ENCODE measurements around the gene IFIH1. TPM values are rescaled to one million over a fixed set of nuclear protein-coding genes. Genes with fewer than 3 reads are reported as not detected.
A peak's percentile ranks its signal among the peaks of the same experiment; 100 is the strongest.

Gene IFIH1
- total RNA-seq, 1 donor from 2014 or later: 16.1 TPM

DNA sequence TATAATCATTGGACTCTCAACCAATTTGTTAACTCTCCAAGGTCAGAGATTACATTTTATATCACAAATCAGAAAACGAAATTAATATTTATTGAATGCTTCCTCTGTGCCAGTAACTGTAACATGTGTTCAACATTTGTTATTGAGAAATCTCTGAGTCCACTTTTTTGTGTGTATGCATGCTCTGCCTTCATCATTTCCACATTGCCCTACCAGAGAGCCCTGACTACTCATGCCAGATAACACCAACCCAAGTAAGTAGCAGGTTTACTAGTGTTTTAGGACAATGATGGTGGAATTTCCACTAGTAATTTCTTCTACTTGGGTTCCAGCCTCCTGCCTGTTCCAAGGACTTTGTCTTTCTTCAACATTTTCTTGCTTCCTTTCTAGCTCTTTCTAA is 61.1 kb downstream of the IFIH1 start:
- no peak for DNase-seq (ENCODE audit: low read depth)

DNA sequence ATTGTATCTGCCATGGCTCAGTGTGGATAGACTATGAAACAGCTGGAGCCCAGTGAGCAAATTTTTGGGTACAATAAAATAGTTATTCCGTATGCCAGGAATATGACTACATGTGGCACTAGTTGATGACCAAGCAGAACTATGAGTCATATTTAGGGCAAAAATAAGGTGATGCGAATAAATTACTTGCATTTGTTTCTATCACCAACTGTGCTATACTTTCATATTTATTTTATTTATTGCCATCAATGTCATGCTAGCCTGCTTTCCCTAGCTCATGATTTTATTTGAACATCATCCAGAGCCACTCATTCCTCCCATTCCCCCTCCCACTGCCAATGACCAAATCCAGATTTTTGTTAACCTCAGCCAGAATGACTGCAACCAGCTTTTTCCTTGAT is 61.9 kb downstream of the IFIH1 start:
- peak; percentile 3 for DNase-seq (ENCODE audit: low read depth)

- no peak for DNase-seq (ENCODE audit: low read depth)
Measured at GRCh38 chr2:162254236-162254871, 64.1 kb downstream of the IFIH1 start.

DNA sequence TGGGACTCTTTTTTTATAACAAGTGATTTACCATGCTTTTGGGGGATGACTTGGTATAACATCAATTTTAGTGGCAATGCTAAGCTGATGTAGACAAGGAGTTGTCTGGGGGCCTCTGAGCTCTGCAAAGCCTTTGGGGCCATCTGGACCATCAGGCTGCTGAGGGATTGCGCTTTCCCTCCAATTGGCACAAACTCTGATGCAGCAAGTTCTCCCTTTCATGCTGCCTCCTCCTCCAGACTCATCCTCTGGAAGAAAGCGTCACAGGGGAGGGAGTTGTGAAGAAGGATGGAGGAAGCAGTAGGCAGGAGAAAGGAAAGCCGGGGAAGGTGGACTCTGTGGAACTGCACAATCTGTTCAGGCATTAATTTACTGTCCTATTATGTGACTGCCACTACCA is 65.0 kb downstream of the IFIH1 start:
- DNase-seq (ENCODE audit: low read depth): no peak

- no peak for DNase-seq (ENCODE audit: low read depth)
Measured at GRCh38 chr2:162252153-162252552, 66.3 kb downstream of the IFIH1 start.

DNA sequence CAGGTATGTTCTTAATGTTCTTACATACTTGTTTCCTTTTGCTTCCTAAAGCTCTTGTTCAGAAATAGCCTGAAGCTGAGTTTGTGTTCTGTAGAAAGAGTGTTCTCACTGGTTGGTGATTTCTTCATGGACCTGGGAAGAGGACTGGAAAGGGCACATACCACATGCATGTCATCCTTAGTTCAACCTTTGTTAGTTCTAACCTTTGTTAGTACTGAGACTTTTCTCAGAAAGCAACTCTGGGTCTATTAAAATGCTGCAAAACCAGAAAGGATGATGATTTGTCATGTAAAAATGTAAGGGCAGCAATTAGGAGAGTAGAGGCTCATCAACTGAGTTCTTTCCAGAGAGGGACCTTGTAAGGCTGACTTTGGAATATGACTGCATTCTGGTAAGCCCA is 72.7 kb downstream of the IFIH1 start:
- peak; percentile 89 for DNase-seq (ENCODE audit: low read depth)

DNA sequence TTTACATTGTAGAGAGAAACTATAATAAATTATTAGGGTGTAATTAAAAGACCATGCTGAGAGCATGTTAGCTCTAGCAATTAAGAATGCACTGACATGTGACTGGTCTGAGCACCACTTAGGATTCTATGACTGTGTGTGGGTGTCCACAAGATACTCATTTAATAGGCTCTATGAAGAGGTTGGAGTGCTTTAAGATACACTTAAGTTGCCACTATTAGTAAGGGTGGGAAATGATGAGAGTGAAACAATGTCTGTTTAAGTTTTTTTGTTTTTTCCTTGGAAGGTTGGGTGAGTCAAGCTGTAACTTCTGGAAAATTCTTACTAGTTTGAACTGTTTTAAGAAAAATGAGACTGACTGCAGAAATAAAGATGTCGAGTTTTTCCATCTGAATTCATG is 73.4 kb downstream of the IFIH1 start:
- peak; percentile 48 for DNase-seq (ENCODE audit: low read depth)

DNA sequence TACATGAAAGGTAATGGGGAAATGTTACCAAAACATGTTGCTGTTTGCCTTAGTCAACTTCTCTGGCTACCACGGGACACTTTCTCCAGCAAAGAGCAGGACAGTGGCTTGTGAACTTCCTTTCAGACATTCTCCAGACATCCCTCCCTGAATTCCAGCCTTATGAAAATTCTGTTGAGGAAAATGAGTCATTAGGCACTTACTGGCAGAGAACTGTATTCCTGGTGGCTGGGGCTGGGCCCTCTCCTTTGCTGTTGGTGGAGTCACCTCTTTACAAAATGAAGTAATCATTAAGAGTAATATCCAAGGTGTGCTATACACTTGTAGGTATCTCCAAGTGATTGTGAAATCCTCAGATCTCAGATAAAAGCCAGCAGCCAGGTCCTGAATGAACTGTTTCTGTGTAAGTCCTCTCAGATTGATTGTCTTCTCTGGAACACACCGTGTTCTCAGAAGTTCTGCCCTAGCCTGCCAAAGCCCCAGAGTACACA is 73.9 kb downstream of the IFIH1 start:
- peak; percentile 95 for DNase-seq (ENCODE audit: low read depth)

GRCh38 chr2:162243715-162244114 is 74.8 kb downstream of the IFIH1 start:
- no peak for DNase-seq (ENCODE audit: low read depth)

- peak; percentile 0 for DNase-seq (ENCODE audit: low read depth)
Measured at GRCh38 chr2:162243294-162243693, 75.2 kb downstream of the IFIH1 start, which contains the start of gene FAP. FAP (minus strand) TSS chr2:162243445; CDS start chr2:162243327, 118 bp downstream.

DNA sequence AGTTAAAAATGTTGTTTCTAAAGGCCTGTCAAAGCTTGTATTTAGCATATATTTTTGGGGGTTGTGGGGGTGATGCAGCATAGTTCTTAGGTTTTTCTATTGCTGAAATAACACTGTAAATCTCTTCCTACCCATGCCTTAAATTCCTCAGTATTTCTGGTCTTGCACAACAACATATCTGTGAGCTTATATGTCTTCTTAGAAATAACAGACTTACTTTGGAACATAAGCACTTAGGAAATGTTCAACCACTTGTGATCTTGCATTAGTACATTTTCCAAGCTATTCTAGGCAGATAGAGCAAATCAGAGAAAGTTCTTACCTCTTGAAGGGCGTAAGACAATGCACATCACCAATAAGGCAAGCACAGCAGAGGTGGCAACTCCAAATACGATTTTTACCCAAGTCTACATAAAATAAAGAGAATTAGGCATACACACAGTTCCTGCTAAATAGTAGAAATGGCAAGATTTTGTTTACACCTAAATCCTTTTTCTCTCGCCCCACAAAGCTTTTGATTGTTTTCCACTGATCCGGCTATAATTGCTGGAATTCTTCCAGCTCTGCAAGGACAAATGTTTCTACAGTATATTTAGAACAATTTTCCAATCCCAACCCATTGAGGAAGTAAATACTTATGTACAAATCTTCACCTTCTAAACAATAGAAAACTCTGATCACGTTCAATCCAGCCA is 75.8 kb downstream of the IFIH1 start:
- DNase-seq (ENCODE audit: low read depth): peak; percentile 69

GRCh38 chr2:162241571-162241970 is 76.9 kb downstream of the IFIH1 start:
- no peak for DNase-seq (ENCODE audit: low read depth)

- DNase-seq (ENCODE audit: low read depth): no peak
Measured at GRCh38 chr2:162234620-162235462, 83.6 kb downstream of the IFIH1 start.

DNA sequence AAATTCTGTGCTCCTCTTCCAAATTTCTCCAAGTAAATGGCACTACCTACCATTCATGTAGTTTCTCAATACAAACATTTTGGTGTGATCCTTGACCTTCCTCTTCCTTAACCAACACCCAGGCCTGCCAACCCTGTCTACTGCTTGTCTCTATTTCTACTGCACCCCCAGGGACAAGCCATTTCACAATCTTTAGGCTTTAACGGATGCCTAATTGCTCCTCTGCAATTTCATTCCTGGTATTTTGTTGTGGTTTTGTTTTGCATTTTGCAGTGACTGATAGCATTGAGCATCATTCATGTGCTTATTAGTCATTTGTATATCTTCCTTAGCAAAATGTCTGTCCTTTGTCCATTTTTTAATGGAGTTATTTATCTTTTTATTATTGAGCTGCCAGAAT is 85.3 kb downstream of the IFIH1 start:
- peak; percentile 45 for DNase-seq (ENCODE audit: low read depth)

- DNase-seq (ENCODE audit: low read depth): no peak
Measured at GRCh38 chr2:162232671-162233070, 85.8 kb downstream of the IFIH1 start.

- DNase-seq (ENCODE audit: low read depth): no peak
Measured at GRCh38 chr2:162232027-162232426, 86.5 kb downstream of the IFIH1 start.

- DNase-seq (ENCODE audit: low read depth): no peak
Measured at GRCh38 chr2:162230761-162231160, 87.7 kb downstream of the IFIH1 start.

DNA sequence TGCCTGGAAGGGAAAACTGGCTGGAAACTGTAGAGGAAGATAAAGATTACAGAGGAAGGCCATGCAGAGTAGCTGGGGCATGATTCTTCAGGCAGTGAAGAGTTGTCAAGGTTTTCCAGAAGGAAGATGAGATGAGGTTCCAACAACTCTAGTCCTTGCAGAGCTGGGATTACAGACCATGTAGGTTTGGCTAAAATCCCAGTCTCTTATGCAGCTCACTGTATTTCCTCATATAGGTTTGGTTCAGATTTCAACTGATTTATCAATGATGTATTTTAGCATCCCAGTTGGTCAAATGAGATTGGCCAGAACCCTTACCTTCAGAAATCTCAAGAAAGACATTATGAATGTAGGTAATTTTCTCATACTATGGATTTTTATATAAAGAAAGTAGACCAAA is 91.6 kb downstream of the IFIH1 start:
- no peak for DNase-seq (ENCODE audit: low read depth)

DNA sequence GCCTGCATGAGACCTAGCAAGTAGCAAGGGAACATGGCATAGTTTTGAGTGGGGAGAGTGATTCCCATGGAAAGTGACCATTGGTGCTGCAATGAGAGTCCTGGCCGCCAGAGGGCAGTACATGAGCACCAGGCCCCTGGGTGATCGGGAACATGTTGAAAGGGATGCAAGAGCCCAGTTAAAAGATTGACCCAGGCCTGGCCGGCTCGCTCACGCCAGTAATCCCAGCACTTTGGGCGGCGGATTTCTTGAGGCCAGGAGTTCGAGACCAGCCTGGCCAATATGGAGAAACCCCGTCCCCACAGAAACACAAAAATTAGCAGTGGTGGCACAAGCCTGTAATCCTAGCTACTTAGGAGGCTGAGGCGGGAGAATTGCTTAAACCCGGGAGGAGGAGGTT is 97.4 kb downstream of the IFIH1 start:
- peak; percentile 44 for DNase-seq (ENCODE audit: low read depth)

- DNase-seq (ENCODE audit: low read depth): no peak
Measured at GRCh38 chr2:162220368-162220767, 98.1 kb downstream of the IFIH1 start.

DNA sequence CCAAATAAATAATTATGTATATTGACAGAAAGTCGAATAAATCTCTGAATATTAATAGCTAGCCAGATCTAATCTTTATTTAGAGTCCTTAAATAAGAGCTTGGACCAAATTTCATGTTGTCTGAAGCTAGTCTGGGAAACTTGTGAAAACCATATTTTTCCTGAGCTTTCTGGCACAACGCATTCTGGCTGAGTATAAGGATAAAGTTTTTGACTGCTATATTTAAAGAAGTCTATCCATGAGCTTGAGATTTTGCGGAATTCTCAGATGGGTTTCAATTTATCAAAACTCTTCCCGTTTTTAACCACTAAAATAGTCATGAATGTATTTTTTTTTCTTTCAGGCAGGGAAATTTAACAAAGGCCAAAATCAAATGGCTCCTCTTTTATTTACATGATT is 99.1 kb downstream of the IFIH1 start:
- no peak for DNase-seq (ENCODE audit: low read depth)

DNA sequence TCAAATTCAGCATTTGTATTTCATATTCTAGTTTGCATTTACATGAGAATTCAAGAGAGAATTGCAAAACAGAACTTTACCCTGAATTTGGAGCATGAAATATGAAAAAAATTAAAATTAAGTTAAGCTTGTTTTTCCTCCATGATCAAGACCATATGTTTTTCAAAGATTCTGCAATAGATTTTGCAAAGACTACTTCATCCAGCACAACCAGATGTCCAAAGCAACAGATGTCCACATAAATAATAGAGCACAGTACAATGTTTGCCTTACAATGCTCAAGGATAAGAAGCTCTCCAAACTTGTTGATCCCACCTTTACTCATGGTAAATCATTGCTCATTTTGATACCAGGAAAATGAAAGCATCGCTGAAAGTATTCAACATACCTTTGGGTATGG is 100.9 kb downstream of the IFIH1 start:
- no peak for DNase-seq (ENCODE audit: low read depth)
